ENCODE results near the gene ZNF81.
"Not testable (repeated sequence)": the region's sequence is repeated elsewhere in the genome, so short reads cannot be mapped to it uniquely, and the experiment has no call there.

Gene ZNF81

DNA sequence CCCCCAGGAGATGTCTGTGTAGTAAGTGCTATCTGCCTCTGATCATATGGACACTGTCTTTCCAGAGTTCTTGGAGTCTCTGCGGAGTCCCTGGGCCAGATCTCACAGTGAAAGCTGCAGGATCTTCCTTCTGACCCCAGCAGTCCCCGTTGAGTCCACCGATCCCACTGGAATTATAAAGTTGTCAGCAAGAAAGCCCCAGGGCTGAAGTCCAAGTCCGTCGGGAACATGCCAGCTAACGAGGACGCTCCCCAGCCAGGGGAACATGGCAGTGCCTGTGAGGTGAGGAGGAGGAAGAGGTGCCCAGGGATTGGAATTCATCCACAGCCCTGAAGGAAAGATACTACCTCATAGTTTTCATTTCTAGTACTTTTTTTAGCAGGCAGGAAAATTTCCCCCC lies 9.3 kb downstream of the ZNF81 start:
- Histone ChIP-seq H3K4me3 (ENCODE audit: low read depth in 1 of 2, low read length in 2 of 2) (no peak overlapping the region), H3K36me3 (ENCODE audit: insufficient read depth, low read length) (peaks cover 7% of the 10 kb centered on the region), H3K27me3 (ENCODE audit: control insufficient read depth in 1 of 2, insufficient read depth in 2 of 2, low read length in 2 of 2) (no peaks in the 10 kb centered on the region), H3K4me1 (ENCODE audit: insufficient read depth, low read length) (no peaks in the 10 kb centered on the region), H3K27ac (ENCODE audit: low read depth, low read length) (no peak overlapping the region), H3K9me3 (ENCODE audit: low read length) (no peaks in the 10 kb centered on the region), H3K9ac (ENCODE audit: low read length) (no peak overlapping the region)

DNA sequence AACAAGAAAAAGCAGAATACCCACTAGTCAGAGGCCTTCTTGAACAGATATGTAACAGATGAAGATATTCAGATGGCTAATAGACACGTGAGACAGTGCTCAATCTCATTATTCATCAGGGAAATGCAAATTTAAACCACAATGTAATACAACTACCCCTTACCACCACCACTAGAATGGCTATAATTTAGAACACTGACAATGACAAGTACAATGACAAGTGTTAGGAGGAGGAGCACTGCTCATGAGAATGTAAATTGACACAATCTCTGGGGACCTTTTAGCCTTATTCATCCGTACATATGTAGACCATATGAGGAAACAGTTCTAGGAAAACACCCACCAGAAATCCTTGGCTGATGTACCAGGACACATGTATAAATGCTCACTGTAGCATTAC lies 13.1 kb downstream of the ZNF81 start:
- Histone ChIP-seq H3K4me1 (ENCODE audit: insufficient read depth, low read length) (no peaks in the 10 kb centered on the region), H3K9me3 (ENCODE audit: low read length) (no peaks in the 10 kb centered on the region), H3K4me3 (ENCODE audit: low read depth in 1 of 2, low read length in 2 of 2) (no peak overlapping the region), H3K27me3 (ENCODE audit: control insufficient read depth in 1 of 2, insufficient read depth in 2 of 2, low read length in 2 of 2) (no peaks in the 10 kb centered on the region), H3K36me3 (ENCODE audit: insufficient read depth, low read length) (peaks cover 7% of the 10 kb centered on the region), H3K9ac (ENCODE audit: low read length) (no peak overlapping the region), H3K27ac (ENCODE audit: low read depth, low read length) (no peak overlapping the region)

DNA sequence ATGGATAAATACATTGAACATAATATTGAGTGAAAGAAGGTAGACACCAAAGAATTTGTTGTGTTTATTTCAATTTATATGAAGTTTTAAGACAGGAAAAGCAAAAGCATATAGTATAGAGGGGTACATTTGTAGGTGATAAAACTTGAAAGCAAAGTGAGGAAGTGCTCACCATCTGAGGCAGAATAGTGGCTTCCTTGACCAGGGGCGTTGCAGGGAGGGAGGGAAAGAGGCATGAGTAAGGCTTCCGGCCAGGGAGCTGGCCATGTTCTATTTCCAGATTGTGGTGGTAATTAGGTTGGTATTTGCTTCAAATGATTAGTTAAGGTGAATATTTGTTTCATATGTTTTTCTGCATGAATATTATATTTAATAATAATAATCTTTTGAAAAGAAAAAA lies 13.7 kb downstream of the ZNF81 start:
- H3K9ac ChIP-seq (ENCODE audit: low read length); H3K4me3 ChIP-seq (ENCODE audit: low read depth in 1 of 2, low read length in 2 of 2); H3K27ac ChIP-seq (ENCODE audit: low read depth, low read length); H3K9me3 ChIP-seq (ENCODE audit: low read length); H3K36me3 ChIP-seq (ENCODE audit: insufficient read depth, low read length); H3K4me1 ChIP-seq (ENCODE audit: insufficient read depth, low read length); H3K27me3 ChIP-seq (ENCODE audit: control insufficient read depth in 1 of 2, insufficient read depth in 2 of 2, low read length in 2 of 2): not testable (repeated sequence)

DNA sequence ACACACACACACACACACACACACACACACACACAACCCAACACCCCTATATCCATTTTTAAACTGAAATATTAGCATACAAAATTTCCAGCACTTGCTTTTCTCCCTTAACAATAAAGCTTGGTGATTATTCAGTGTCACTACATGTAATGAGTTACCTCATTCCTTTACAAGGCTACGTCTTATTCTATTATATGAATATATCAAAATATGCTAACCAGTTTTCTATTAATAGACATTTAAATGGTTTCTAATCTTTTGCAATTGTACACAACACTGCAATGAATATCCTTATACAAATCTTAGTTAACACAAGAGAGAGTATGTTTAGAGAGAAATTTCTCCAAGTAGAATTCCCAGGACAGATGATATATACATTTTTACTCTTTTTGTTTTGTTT lies 14.2 kb downstream of the ZNF81 start:
- H3K27me3 ChIP-seq (ENCODE audit: control insufficient read depth in 1 of 2, insufficient read depth in 2 of 2, low read length in 2 of 2) = peaks cover 0 to 3% of the 10 kb centered on the region in 2 donors
- H3K9ac ChIP-seq (ENCODE audit: low read length) = no peak overlapping the region
- H3K27ac ChIP-seq (ENCODE audit: low read depth, low read length) = no peak overlapping the region
- no peaks in the 10 kb centered on the region for H3K4me1 ChIP-seq (ENCODE audit: insufficient read depth, low read length)
- H3K9me3 ChIP-seq (ENCODE audit: low read length) = no peaks in the 10 kb centered on the region
- no peak overlapping the region for H3K4me3 ChIP-seq (ENCODE audit: low read depth in 1 of 2, low read length in 2 of 2)
- peaks cover 7% of the 10 kb centered on the region for H3K36me3 ChIP-seq (ENCODE audit: insufficient read depth, low read length)

DNA sequence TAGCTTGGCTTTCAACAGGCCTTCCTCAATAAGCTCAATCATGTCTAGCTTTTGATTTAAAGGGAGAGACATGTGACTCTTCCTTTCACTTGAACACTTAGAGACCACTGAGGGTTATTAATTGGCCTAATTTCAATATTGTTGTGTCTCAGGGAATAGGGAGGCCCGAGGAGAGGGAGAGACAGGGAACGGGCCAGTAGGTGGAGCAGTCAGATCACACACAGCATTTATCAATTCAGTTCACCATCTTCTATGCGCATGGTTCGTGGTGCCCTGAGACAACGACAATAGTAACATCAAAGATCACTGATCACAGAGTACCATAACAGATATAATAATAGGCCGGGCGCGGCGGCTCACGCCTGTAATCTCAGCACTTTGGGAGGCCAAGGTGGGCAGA lies 17.8 kb downstream of the ZNF81 start:
- H3K9ac ChIP-seq (ENCODE audit: low read length) = no peak overlapping the region
- H3K4me3 ChIP-seq (ENCODE audit: low read depth in 1 of 2, low read length in 2 of 2) = no peak overlapping the region
- no peak overlapping the region for H3K27ac ChIP-seq (ENCODE audit: low read depth, low read length)

DNA sequence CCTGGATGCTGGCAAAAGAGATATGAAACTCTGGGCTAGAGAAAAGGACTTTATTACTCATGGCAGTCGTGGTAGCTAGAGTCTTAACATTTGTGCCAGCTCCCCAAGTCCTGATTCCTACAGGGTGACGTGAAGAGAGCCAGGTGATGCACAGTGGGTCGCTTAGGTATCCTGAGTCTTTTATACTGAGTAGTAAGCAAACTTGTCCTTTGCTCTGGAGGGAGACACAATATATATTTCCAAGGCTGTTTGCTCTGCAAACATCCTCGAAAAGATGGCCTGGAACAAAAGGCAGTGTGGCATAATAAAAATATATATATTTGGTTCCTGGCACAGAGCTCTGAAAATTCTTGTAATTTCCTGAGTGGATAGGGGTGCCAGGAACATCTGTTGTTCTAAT lies 23.0 kb downstream of the ZNF81 start:
- Histone ChIP-seq H3K27me3 (ENCODE audit: control insufficient read depth in 1 of 2, insufficient read depth in 2 of 2, low read length in 2 of 2) (peaks cover 0 to 3% of the 10 kb centered on the region in 2 donors), H3K36me3 (ENCODE audit: insufficient read depth, low read length) (no peaks in the 10 kb centered on the region), H3K9ac (ENCODE audit: low read length) (no peak overlapping the region), H3K4me3 (ENCODE audit: low read depth in 1 of 2, low read length in 2 of 2) (no peak overlapping the region), H3K27ac (ENCODE audit: low read depth, low read length) (no peak overlapping the region), H3K4me1 (ENCODE audit: insufficient read depth, low read length) (no peaks in the 10 kb centered on the region), H3K9me3 (ENCODE audit: low read length) (no peaks in the 10 kb centered on the region)

More for the DNA sequence above, 17.8 kb downstream of the ZNF81 start:
- Histone ChIP-seq H3K36me3 (ENCODE audit: insufficient read depth, low read length) (no peaks in the 10 kb centered on the region), H3K4me1 (ENCODE audit: insufficient read depth, low read length) (no peaks in the 10 kb centered on the region), H3K9me3 (ENCODE audit: low read length) (no peaks in the 10 kb centered on the region), H3K27me3 (ENCODE audit: control insufficient read depth in 1 of 2, insufficient read depth in 2 of 2, low read length in 2 of 2) (peaks cover 0 to 3% of the 10 kb centered on the region in 2 donors)

DNA sequence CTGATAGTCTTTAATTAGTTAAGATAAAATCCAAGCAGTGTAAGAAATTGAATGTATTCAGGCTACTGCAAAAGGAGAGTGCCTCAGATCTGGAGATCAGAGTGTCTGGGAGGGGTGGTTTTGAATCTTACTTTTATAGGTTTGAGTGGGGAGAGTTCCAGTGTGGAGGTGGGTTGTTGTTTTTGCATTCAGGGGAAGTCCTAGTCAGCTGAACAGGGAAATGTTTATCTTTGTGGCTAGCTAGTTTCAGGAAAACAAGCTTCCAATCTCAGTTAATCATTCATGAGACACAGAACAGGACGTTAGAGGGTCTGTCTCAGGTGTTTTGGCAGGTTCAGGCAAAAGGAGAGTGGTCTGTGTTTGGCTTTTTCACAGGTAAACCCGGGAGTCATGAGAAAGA lies 26.0 kb downstream of the ZNF81 start:
- no peak overlapping the region for H3K27ac ChIP-seq (ENCODE audit: low read depth, low read length)
- H3K4me3 ChIP-seq (ENCODE audit: low read depth in 1 of 2, low read length in 2 of 2) = no peak overlapping the region
- no peaks in the 10 kb centered on the region for H3K36me3 ChIP-seq (ENCODE audit: insufficient read depth, low read length)
- no peak overlapping the region for H3K9ac ChIP-seq (ENCODE audit: low read length)
- no peaks in the 10 kb centered on the region for H3K27me3 ChIP-seq (ENCODE audit: control insufficient read depth in 1 of 2, insufficient read depth in 2 of 2, low read length in 2 of 2)
- no peaks in the 10 kb centered on the region for H3K4me1 ChIP-seq (ENCODE audit: insufficient read depth, low read length)
- H3K9me3 ChIP-seq (ENCODE audit: low read length) = no peaks in the 10 kb centered on the region

DNA sequence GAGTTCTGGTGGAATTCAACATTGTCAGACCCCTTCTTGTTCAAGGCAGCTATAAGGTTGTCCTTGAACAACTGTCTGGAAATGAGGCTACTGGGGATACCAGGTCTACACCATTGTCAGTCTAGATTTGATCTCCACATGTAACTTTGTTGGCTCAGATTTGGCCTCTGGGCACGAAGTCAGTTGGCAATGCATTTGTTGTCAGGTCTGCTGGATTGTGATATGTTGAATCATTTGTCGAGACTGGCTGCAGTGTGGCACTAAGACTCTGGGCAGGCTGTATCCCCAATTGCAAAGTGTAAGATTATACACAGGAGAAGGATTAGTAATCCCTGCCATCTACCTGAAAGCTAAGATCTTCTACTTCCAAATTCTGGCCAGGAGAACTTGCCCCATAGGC lies 26.5 kb downstream of the ZNF81 start:
- Histone ChIP-seq H3K27ac (ENCODE audit: low read depth, low read length) (no peak overlapping the region), H3K9ac (ENCODE audit: low read length) (no peak overlapping the region), H3K27me3 (ENCODE audit: control insufficient read depth in 1 of 2, insufficient read depth in 2 of 2, low read length in 2 of 2) (no peaks in the 10 kb centered on the region), H3K4me1 (ENCODE audit: insufficient read depth, low read length) (no peaks in the 10 kb centered on the region), H3K9me3 (ENCODE audit: low read length) (no peaks in the 10 kb centered on the region), H3K4me3 (ENCODE audit: low read depth in 1 of 2, low read length in 2 of 2) (no peak overlapping the region), H3K36me3 (ENCODE audit: insufficient read depth, low read length) (no peaks in the 10 kb centered on the region)

DNA sequence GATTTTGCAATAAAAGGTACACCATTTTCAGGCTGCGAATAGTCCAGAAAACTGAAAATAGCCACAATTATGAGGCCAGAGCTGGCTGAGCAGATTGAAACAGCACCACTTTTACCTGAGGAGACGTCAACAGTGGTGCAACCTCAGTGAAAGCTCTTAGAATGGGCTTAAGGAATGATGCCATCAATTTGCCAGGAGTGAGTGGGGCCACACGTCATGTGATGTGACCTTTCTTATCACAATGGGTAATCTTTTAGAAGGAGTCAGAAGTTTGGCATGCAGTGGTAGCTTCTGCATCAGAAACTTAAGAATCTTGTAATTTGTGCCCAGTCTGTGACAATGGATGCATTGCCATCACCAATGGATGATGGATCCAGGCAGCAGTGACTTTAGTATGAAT lies 27.6 kb downstream of the ZNF81 start:
- Histone ChIP-seq H3K36me3 (ENCODE audit: insufficient read depth, low read length) (no peaks in the 10 kb centered on the region), H3K9me3 (ENCODE audit: low read length) (no peaks in the 10 kb centered on the region), H3K9ac (ENCODE audit: low read length) (no peak overlapping the region), H3K4me1 (ENCODE audit: insufficient read depth, low read length) (no peaks in the 10 kb centered on the region), H3K27me3 (ENCODE audit: control insufficient read depth in 1 of 2, insufficient read depth in 2 of 2, low read length in 2 of 2) (no peaks in the 10 kb centered on the region), H3K4me3 (ENCODE audit: low read depth in 1 of 2, low read length in 2 of 2) (no peak overlapping the region), H3K27ac (ENCODE audit: low read depth, low read length) (no peak overlapping the region)

DNA sequence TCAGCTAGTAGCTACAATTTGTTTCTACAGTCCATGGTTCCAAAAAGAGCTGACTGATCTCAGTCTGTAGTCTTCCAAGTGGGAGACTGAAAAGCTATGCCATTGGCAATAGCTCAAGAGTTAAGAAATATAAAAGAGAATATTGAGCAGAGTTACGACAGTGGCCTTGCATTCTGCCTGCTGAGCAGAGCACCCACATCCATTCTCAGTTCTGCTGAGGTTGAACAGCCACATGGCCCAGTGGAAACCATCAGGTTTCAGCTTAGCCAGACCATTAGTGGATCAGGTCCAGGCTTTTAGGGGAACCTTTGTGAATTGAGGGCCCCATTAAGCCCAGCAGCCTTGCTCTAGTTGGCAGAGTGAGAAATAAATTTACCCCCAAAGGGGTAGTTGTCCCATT lies 28.1 kb downstream of the ZNF81 start:
- no peaks in the 10 kb centered on the region for H3K27me3 ChIP-seq (ENCODE audit: control insufficient read depth in 1 of 2, insufficient read depth in 2 of 2, low read length in 2 of 2)
- H3K9me3 ChIP-seq (ENCODE audit: low read length) = no peaks in the 10 kb centered on the region
- H3K9ac ChIP-seq (ENCODE audit: low read length) = no peak overlapping the region
- no peaks in the 10 kb centered on the region for H3K4me1 ChIP-seq (ENCODE audit: insufficient read depth, low read length)
- no peak overlapping the region for H3K27ac ChIP-seq (ENCODE audit: low read depth, low read length)
- no peaks in the 10 kb centered on the region for H3K36me3 ChIP-seq (ENCODE audit: insufficient read depth, low read length)
- H3K4me3 ChIP-seq (ENCODE audit: low read depth in 1 of 2, low read length in 2 of 2) = no peak overlapping the region

DNA sequence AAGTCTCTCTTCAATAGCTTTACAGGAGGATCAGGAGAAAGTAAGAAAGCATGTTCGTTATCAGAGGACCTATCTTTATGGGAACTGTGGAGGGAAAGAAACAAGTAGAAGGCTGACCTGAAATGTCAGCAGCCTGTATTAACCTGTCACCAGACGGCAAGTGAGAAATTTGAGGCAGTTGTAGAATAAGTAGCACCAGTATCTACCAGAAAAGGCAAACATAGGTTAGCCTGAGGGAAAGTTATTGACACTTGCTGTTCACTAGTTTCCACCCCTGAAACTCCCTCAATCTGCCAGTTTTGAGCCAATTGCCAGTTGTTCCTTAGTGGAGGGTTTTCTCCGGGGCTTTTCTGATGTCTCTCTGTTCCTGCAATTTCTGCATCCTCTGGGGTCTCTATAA lies 36.4 kb downstream of the ZNF81 start:
- Histone ChIP-seq H3K9ac (ENCODE audit: low read length) (no peak overlapping the region), H3K27me3 (ENCODE audit: control insufficient read depth in 1 of 2, insufficient read depth in 2 of 2, low read length in 2 of 2) (no peaks in the 10 kb centered on the region), H3K4me1 (ENCODE audit: insufficient read depth, low read length) (no peaks in the 10 kb centered on the region), H3K4me3 (ENCODE audit: low read depth in 1 of 2, low read length in 2 of 2) (no peak overlapping the region), H3K27ac (ENCODE audit: low read depth, low read length) (no peak overlapping the region), H3K9me3 (ENCODE audit: low read length) (no peaks in the 10 kb centered on the region), H3K36me3 (ENCODE audit: insufficient read depth, low read length) (no peaks in the 10 kb centered on the region)

DNA sequence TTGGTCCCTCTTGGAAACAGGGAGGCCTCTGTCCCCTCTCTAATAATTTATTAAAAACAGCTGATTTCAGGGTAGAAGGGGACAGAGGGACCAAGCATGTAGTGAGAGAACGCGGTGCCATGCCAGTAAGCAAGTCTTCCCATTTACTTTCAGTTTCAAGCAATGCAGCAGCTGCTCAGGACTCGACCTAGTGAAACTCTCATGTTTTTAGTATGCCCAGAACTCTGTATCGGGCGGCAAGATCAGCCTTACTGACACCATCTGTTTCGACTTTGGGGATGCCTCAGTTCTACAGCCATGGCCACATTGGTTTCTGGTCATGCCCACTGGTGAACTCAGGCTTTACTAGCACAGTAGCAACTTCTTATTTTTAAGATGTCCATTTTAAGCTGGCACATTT lies 40.6 kb downstream of the ZNF81 start:
- H3K4me3 ChIP-seq (ENCODE audit: low read depth in 1 of 2, low read length in 2 of 2) = no peak overlapping the region
- H3K36me3 ChIP-seq (ENCODE audit: insufficient read depth, low read length) = no peaks in the 10 kb centered on the region
- H3K27me3 ChIP-seq (ENCODE audit: control insufficient read depth in 1 of 2, insufficient read depth in 2 of 2, low read length in 2 of 2) = no peaks in the 10 kb centered on the region
- no peaks in the 10 kb centered on the region for H3K9me3 ChIP-seq (ENCODE audit: low read length)
- no peak overlapping the region for H3K27ac ChIP-seq (ENCODE audit: low read depth, low read length)
- no peaks in the 10 kb centered on the region for H3K4me1 ChIP-seq (ENCODE audit: insufficient read depth, low read length)
- H3K9ac ChIP-seq (ENCODE audit: low read length) = no peak overlapping the region

Measured in muscle layer of colon (tissue), 2 donors.